Measurements from ENCODE around the gene TBX3. TPM values are rescaled to one million over a fixed set of nuclear protein-coding genes. Genes with fewer than 3 reads are reported as not detected.

TBX3 gene
- total and polyA plus RNA-seq, 12 donors, result 4.0 to 32.4 (median 11.4) TPM

GRCh38 chr12:114623737-114624136 lies 60.2 kb downstream of the TBX3 start:
- Histone ChIP-seq H3K36me3 (no peaks in the 10 kb centered on the region), H3K27me3 (peaks cover 0 to 41% (median 0%) of the 10 kb centered on the region in 7 donors), H3K9me3 (peaks cover 0 to 13% (median 0%) of the 10 kb centered on the region in 11 donors), H3K4me1 (no peaks in the 10 kb centered on the region), H3K27ac (no peak overlapping the region), H3K4me3 (no peak overlapping the region)
- DNase-seq, result no peak
- ATAC-seq, result no peak
- no peak for TF ChIP-seq CTCF (IDR thresholded peaks at IDR 0.05)
- intact Hi-C loops (cut with DNase I), result loop anchor here in 1 of 10 donors (10.0 kb wide), 1 partner anchor 1291 kb away; no protein-coding TSS in a partner anchor
